Measurements from ENCODE around the gene NKD2.

NKD2 gene

GRCh38 chr5:1068895-1069719, 60.5 kb downstream of the NKD2 start:
- no peak overlapping the region for H3K4me3 ChIP-seq (ENCODE audit: low read depth, low read length)
- TF ChIP-seq CTCF (IDR thresholded peaks at IDR 0.05; ENCODE audit: low read depth, low read length) (no peak), MAX (IDR thresholded peaks at IDR 0.05; ENCODE audit: low read depth, low read length) (peak; percentile 24; the same call in 1 of the 2 replicates)
- no peak for DNase-seq (ENCODE audit: low read depth)

- TF ChIP-seq CTCF (IDR thresholded peaks at IDR 0.05; ENCODE audit: low read depth, low read length) (no peak), MYC (IDR thresholded peaks at IDR 0.05; ENCODE audit: low read depth, low read length) (no peak), POLR2A (IDR thresholded peaks at IDR 0.05; ENCODE audit: extremely low read depth, insufficient read length) (no peak), MAX (IDR thresholded peaks at IDR 0.05; ENCODE audit: low read depth, low read length) (no peak)
- DNase-seq (ENCODE audit: low read depth): no peak
- H3K4me3 ChIP-seq (ENCODE audit: low read depth, low read length): no peak overlapping the region
Measured at GRCh38 chr5:1069720-1070088, 61.1 kb downstream of the NKD2 start.

- TF ChIP-seq CTCF (IDR thresholded peaks at IDR 0.05; ENCODE audit: low read depth, low read length) (no peak), MYC (IDR thresholded peaks at IDR 0.05; ENCODE audit: low read depth, low read length) (no peak), MAX (IDR thresholded peaks at IDR 0.05; ENCODE audit: low read depth, low read length) (no peak), POLR2A (IDR thresholded peaks at IDR 0.05; ENCODE audit: extremely low read depth, insufficient read length) (no peak)
- DNase-seq (ENCODE audit: low read depth): no peak
- H3K4me3 ChIP-seq (ENCODE audit: low read depth, low read length): no peak overlapping the region
Measured at GRCh38 chr5:1073239-1074102, 64.9 kb downstream of the NKD2 start.

GRCh38 chr5:1074226-1074625, 65.6 kb downstream of the NKD2 start:
- H3K4me3 ChIP-seq (ENCODE audit: low read depth, low read length): no peak overlapping the region
- TF ChIP-seq MAX (IDR thresholded peaks at IDR 0.05; ENCODE audit: low read depth, low read length): no peak
- no peak for DNase-seq (ENCODE audit: low read depth)

- H3K4me3 ChIP-seq (ENCODE audit: low read depth, low read length): no peak overlapping the region
- no peak for DNase-seq (ENCODE audit: low read depth)
- TF ChIP-seq POLR2A (IDR thresholded peaks at IDR 0.05; ENCODE audit: extremely low read depth, insufficient read length) (no peak), MAX (IDR thresholded peaks at IDR 0.05; ENCODE audit: low read depth, low read length) (no peak), CTCF (IDR thresholded peaks at IDR 0.05; ENCODE audit: low read depth, low read length) (no peak), MYC (IDR thresholded peaks at IDR 0.05; ENCODE audit: low read depth, low read length) (no peak)
Measured at GRCh38 chr5:1074816-1075554, 66.4 kb downstream of the NKD2 start.

Measured in NB4 (cell line).